ENCODE measurements around the gene HOXD4.

The HOXD4 gene

GRCh38 chr2:176151442-176152287 is at the start of gene HOXD4:
HOXD4 (plus strand) TSS chr2:176151550; CDS start chr2:176151634, 84 bp downstream.
- peak; percentile 30 for DNase-seq (ENCODE audit: low read depth, low spot score)

DNA sequence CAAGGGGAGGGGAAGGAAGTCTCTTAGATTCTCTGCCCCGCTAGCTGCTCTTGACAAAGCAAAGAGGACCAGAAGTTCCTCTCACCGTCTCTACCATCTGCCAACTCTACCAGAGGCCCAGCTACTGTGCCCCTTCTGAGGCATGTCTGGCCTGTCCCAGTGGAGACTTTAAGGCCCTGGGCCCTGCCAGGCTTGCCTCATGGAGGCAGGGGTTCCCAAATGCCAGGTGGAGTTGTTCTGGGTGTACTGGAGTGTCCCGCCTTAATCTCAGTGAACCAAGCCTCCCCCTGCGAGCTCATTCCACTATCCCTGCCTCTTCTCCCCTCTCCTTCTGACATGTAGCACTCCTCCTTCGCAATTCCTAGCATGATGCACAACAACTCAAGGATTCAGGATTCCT is 49.5 kb upstream of the HOXD4 start:
- no peak for DNase-seq (ENCODE audit: low read depth, low spot score)

DNA sequence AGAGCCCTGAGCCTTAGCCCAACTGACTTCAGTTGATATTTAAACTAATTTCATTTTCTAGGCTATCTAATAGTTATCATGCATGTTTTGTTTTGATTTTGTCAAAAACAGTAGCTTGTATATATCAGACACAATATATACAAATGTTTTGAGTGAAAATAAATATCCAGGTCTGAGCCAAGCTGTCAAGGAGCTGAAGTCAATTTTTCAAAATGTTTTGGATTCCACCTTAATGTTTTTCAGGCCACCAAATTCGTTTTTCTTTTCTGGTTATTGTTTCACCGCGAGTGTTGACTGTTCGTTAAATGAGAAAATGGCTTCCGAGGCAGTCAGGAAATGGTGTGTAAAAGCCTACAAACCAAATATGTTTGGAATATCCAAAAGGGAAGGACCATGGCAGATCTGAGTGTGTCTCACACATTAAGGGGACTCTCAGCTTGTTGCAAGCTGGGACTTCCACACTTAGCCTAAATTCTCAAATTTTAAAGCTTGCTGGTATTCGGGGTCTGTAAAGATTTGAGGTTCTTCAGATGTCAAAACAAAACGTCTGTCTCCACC is 49.0 kb upstream of the HOXD4 start:
- DNase-seq (ENCODE audit: low read depth, low spot score) = no peak

DNA sequence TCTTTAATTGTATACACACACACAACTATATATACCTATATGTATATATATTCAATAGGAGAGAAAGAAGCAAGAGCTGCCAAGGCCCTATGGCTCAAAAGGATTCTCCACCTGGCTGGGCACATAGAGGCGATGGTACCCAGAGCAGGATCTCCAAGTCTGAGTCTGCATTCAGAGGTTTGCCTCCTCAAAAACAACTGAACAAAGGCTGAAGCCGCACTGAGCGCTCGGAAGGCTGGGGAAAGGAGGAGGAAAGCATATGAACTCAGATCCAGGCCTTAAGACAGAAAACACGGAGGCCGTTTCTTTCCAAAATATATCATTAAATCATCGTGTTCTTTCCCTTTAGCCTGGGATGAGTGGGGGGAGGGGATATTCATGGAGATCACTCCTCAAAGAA is 48.2 kb upstream of the HOXD4 start:
- no peak for DNase-seq (ENCODE audit: low read depth, low spot score)

GRCh38 chr2:176103742-176104315 is 47.5 kb upstream of the HOXD4 start:
- DNase-seq (ENCODE audit: low read depth, low spot score) = no peak

DNA sequence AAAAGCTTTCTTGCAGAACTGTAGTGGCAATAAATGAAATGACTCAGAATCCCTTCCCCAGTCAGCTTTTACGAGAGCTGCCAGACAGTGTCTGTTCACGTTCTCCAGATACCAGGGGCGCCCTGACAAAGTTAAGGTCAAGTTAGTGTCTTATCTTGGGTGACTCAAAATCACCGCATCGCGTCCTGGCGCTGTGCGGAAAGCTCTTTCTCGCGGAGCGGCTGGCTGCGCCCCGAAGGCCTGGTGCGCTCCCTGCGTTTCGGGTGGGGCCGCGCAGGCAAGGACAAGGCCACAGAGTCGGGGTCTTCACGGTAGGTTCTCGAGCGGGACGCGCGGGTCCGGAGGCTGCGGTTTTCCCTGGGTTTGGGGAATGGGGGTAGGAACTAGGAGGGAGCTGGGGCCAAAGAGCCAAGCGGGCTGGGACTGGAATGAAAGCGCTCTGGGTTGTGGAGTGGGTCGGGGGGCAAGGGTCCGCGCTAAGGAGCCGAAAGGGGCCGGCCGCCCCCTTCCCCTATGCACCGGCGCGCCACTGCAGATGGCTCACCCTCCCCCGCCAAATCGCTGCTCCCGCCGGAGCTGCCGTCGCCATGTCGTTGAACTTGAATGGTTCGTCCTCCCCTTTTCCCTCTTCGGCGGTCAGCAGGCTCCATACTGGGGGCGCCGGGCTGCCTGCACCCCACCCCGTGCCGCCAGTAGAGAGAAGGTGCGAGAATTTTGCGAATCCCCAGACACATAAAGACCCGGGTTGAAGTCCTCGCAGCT is 46.9 kb upstream of the HOXD4 start:
- peak; percentile 53 for DNase-seq (ENCODE audit: low read depth, low spot score)

GRCh38 chr2:176105078-176105729 is 46.1 kb upstream of the HOXD4 start:
- DNase-seq (ENCODE audit: low read depth, low spot score) = no peak

DNA sequence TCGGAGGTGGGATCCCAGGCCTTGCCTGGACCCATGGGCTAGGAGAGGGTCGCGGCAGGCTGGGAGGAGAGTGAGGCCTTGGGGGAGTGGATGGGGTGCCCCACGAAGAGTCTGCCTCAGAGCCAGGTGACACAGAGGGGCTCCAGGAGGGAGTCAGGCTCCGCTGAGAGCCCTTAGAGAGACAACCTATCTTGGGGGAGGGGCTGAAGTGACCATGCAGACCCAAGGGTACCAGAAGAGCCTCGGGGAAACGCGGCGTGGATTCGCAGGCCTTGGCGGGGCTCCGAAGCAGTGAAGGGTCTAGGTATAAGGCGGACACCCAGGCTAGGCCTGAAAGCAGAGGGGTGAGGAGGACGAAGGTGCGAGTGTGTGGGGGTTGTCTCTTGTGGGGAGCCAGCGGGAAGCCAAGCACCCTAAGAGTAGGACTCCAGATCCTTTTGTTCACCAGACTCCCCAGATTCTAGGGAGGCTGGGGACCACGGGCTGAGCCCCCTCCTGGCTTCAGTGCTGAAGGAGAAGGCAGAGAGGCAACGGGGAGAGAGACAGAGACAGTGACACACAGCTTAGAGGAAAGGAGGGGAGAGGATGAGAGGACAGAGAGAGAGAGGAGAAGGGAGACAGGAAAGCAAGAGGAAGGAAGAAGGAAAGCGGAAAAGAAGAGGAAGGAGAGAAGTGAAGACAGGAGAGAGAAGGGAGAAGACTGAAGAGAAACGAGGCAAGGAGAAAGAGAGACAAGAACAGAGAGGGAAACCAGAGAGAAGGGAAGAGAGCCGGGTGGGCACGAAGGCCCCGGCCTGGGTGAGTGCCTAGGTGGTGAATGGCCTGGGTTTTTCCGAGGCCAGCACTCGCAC is 45.4 kb upstream of the HOXD4 start:
- DNase-seq (ENCODE audit: low read depth, low spot score) = no peak

DNA sequence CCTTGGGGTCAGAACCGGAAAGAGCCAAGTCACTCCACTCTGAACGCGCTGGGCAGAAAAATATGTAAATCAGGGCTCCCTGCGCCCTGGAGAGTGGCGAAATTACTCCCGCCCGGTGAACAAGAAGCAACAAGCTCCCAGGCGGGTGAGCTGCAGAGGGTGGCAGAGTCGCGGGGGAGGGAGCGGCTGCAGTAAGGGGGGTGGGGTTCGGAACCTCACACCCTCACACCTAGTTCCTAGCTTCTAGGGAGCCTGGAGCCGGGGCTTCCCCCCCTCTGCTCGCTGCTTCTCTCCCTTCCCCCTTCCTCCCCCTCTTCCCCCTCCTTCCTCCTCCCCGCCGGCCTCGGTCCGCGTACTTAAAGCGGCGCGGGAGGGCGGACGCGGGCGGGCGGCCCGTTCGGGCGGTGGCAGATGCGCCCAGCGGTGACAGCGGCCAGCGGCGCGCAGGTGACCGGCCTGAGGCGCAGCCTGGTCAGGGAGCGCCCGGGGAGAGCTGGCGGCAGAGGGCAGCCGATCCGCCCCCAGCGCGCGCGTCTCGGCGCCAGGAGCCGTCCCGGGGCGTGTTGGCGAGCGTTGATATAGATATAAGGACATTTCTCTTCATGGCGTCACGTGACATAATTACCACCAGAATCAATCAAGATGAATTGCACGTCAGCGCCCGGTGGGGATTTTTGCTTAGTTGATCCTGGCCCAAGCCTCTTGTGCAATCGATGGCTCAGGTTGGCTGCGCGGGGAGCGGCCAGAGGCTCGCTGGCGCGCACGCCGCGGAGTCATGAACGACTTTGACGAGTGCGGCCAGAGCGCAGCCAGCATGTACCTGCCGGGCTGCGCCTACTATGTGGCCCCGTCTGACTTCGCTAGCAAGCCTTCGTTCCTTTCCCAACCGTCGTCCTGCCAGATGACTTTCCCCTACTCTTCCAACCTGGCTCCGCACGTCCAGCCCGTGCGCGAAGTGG is 44.5 kb upstream of the HOXD4 start, which contains the start of gene HOXD11:
HOXD11 (plus strand) TSS at position 700 of the 959 bp plus-strand sequence; CDS start at position 776, 76 bp downstream.
- peak; percentile 70 for DNase-seq (ENCODE audit: low read depth, low spot score)

GRCh38 chr2:176107731-176108181 is 43.6 kb upstream of the HOXD4 start:
- no peak for DNase-seq (ENCODE audit: low read depth, low spot score)

DNA sequence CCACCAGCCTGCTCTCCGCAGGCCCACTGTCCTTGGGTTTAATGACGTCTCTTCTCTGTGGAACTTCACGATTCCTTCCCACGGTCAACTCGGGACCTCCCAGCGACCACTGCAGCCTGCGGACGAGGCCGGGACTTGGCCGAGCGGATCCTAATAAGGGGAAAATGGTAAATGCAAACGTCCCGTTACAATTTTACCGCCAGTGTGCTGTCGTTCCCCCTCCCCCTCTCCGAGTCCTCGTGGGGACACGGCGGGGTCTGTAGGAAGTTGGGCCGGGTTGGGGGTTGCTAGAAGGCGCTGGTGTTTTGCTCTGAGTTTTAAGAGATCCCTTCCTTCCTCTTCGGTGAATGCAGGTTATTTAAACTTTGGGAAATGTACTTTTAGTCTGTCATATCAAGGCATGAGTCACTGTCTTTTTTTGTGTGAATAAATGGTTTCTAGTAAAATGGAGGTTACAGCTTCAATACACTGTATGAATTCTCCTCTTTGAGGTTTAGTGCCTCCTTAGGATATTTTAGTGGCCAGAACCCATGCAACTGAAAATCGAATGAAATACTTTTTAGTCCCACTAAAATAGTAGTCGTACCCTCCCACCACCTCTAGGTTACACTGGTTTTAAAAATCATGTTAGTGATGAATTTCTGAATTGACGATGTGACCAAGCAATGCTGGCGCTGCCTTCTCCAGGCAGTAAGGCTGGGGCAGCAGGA is 42.0 kb upstream of the HOXD4 start:
- no peak for DNase-seq (ENCODE audit: low read depth, low spot score)

GRCh38 chr2:176109946-176110345 is 41.4 kb upstream of the HOXD4 start:
- peak; percentile 25 for DNase-seq (ENCODE audit: low read depth, low spot score)

DNA sequence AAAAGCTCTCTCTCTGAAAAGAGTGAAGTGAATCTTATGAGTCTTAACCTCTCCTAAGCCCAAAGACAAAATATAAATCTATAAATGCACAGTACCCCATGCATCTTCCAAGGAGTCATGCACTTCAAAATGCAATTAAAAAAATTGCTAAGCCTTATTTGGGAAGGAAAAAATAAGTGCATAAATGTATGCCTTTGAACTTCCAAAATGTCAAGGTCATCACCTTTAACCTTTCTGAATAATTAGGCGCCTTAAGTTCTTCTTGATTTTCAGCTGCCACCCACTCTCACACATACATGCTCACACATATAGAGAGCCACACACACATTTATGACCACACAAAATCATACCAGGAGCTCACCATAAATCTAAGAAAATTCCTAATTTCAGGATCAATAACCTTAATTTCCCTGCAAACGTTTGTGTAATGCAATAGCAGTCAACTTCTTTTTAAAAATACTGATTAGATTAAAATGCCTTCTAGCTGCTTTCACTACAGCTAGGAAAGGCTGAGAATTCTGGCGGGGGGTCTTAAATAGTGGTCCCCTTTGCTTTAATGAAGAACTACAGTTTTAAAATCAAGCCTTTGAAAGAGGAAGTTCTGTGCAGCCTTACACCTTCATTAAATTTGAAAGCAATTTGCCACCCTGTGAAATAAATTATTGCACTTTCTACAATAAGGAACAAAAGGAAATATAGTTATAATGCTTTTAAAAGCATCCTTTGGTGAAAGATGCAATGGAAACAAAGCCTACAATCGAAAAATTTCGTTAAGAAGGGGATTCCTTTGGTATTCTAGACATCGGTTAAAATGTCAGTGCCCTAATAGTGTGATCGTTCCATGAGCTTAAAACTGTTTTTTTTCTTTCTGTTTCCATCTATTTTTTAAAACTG is 40.7 kb upstream of the HOXD4 start:
- DNase-seq (ENCODE audit: low read depth, low spot score) = no peak

DNA sequence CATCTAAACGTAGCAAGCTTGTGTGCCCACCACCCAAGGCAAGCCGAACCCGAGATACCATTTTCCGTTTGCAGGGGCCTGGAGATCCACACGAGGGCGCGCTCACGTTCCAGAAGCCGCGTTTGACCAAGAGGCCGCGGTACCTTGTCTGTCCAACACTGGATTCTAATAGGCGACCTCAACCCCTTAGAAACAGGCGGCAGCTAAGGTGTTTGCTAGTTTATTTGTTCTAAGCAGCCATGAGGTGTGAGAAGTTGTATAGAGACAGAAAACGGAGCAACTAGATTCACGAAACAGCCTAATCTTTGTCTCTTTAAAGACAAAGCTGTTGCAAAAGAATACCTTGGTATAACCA is 40.1 kb upstream of the HOXD4 start:
- peak; percentile 86 for DNase-seq (ENCODE audit: low read depth, low spot score)

DNA sequence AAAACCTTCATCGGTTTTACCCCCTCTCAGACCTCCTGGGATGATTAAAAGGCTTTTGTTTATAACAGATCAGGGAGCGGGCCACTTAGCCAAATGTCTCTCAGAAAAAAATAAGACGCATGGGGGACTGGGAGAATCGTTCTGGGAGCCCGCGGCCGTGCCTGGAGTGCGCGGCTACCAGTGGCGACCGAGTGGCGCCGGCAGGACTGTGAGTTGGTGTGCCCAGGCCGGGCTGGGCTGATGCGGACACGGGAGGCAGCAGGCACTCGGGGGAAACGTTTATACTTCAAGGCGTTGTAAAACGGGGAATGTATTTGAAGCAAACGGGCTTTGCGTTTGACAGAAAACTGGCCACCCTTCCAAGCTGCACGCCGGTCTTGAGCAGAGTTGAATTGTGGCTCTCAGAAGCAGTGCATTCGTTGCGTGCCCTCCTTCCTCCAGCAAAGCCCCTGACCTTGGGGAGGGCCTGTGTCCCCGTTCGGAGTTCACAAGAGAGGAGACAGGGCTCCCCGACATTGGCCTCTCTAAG is 39.4 kb upstream of the HOXD4 start:
- DNase-seq (ENCODE audit: low read depth, low spot score) = peak; percentile 28

DNA sequence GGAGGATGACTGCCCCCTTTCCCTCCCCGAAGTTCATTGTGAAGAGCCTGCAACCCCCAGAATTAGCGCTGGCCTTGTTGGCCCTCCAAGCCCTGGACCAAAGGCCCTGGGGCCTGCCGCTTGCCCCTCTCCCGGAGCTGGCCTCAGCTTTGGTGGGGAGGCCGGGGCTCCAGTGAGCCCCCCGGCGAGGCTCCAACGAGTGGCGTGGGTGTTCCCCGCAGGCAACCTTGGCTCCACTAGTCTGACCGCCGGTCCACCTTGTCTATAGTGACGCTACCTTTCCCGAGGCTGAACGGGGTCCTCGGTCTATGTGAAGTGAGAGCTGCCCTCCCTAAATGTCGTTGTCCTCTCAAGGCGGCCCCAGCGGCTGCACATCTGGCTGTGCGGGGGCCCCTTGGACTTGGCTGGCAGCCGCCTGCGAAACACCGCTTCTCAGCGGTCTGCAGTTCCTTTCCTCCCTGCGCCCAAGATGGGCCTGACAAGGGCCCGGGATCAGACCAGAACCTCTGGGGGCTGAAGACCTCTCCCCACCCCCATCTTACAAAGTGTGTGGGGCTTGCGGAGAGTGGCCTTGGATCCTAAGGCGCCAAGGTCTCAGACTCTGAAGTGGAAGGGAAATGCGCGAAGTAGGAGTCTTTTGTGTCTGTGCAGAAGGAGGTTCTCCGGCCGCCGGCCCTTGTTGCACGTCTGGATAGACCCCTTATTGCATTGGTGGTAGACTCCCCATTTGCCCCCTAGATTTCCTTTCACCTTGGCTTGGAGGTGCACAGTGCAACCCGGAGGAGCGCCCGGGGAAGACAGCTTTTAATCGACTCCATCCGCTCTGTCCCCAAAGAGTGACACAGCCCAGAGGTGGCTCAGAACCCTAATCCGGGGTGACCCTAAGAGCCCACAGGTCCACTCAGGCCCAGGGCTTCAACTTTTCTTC is 38.7 kb upstream of the HOXD4 start:
- no peak for DNase-seq (ENCODE audit: low read depth, low spot score)
